ENCODE measurements around the gene OPA1. TPM values are rescaled to one million over a fixed set of nuclear protein-coding genes. Genes with fewer than 3 reads are reported as not detected.

Gene OPA1
- total RNA-seq, result 66.9 and 97.9 TPM in 2 replicates

GRCh38 chr3:193592841-193593667 lies at the start of gene OPA1:
TSS of gene OPA1 (plus strand) at chr3:193593208. CDS start at chr3:193593378, 170 bp downstream.

GRCh38 chr3:193554811-193555210 lies 38.2 kb upstream of the OPA1 start, which contains the start of gene ATP13A4:
TSS of gene ATP13A4 (minus strand) at chr3:193554895. CDS start at chr3:193554799, 96 bp downstream.

Small RNA genes within 50 kb of the gene (small RNA-seq; reads per million reads assigned to genes)
- not detected for gene RF00019
- not detected for gene RN7SL447P

Other genes starting within 250 kb of the OPA1 start
- gene ATP13A5, start 214.5 kb upstream of the OPA1 start, total RNA-seq, result not detected in 2 replicates
- under 0.01 and 0.20 TPM in 2 replicates for gene ATP13A4, start 38.3 kb upstream of the OPA1 start, total RNA-seq

Data from subcutaneous preadipocyte (primary cell).